IgD-negative memory B cell (primary cell): ENCODE data around the gene FOXP4. TPM values are rescaled to one million over a fixed set of nuclear protein-coding genes. Genes with fewer than 3 reads are reported as not detected.

Source experiments
- H3K27ac Mint-ChIP-seq, 3 donors: one replicate each; pipeline ENCODE4 v1.8.0; 2020 to 2022; ENCODE audit warnings: mild to moderate bottlenecking in 3 of 3, mixed read lengths in 3 of 3, moderate library complexity in 1 of 3
- H3K27me3 Mint-ChIP-seq: one replicate; pipeline ENCODE4 v1.8.0; 2021; ENCODE audit warnings: mixed read lengths
- H3K36me3 Mint-ChIP-seq: one replicate; pipeline ENCODE4 v1.8.0; 2020; ENCODE audit warnings: mild to moderate bottlenecking, mixed read lengths
- H3K4me1 Mint-ChIP-seq, 3 donors: one replicate each; pipeline ENCODE4 v1.8.0; 2020 to 2022; ENCODE audit warnings: mixed read lengths in 3 of 3, mild to moderate bottlenecking in 1 of 3
- H3K4me3 Mint-ChIP-seq, 4 donors: one replicate each; pipeline ENCODE4 v1.8.0; 2020 to 2022; ENCODE audit warnings: mild to moderate bottlenecking in 4 of 4, mixed read lengths in 4 of 4, moderate library complexity in 3 of 4
- H3K9me3 Mint-ChIP-seq, 3 donors: one replicate each; pipeline ENCODE4 v1.8.0; 2020 to 2021; ENCODE audit warnings: mixed read lengths in 3 of 3, mild to moderate bottlenecking in 1 of 3
- polyA plus RNA-seq: library from polyadenylated mRNA; unstranded; fragments of 300-500 nt; fragmentation: Illumina TruSeq; gene quantifications from one replicate; pipeline ENCODE4 v1.2.3, GENCODE V29; 2021

The FOXP4 gene
- polyA plus RNA-seq, 1 donor from 2014 or later, result 2.6 TPM

DNA sequence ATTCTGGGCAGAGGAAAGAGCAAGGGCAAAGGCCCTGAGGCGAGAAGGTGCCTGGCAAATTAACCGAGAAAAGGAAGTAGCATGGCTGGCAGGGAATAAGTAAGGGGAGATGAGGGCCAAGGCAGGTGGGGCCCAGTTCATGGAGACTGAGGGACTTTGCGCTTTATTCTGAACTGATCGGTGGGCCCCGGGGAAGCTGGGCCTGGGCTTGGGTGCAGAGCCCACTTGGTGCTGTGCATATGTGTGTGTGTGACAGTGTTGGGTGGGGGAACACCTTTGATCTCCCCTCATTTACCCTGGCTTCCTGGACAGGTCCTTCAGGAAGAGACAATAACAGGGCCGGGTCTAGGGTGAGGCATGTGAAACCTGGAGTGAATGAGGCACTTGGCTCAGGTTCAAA lies 89.2 kb downstream of the FOXP4 start:
- no peak overlapping the region for H3K27ac Mint-ChIP-seq
- no peak overlapping the region for H3K4me3 Mint-ChIP-seq
- no peaks in the 10 kb centered on the region for H3K9me3 Mint-ChIP-seq
- peaks cover 3 to 5% (median 4%) of the 10 kb centered on the region in 3 donors for H3K4me1 Mint-ChIP-seq
- peaks cover 56% of the 10 kb centered on the region for H3K27me3 Mint-ChIP-seq
- H3K36me3 Mint-ChIP-seq, result no peaks in the 10 kb centered on the region

- H3K4me3 Mint-ChIP-seq, result no peak overlapping the region
- no peak overlapping the region for H3K27ac Mint-ChIP-seq
- H3K27me3 Mint-ChIP-seq, result peaks cover 52% of the 10 kb centered on the region
- H3K9me3 Mint-ChIP-seq, result no peaks in the 10 kb centered on the region
- peaks cover 3 to 5% (median 4%) of the 10 kb centered on the region in 3 donors for H3K4me1 Mint-ChIP-seq
- H3K36me3 Mint-ChIP-seq, result no peaks in the 10 kb centered on the region
These were observed 90.6 kb downstream of the FOXP4 start for GRCh38 chr6:41636833-41637193.

DNA sequence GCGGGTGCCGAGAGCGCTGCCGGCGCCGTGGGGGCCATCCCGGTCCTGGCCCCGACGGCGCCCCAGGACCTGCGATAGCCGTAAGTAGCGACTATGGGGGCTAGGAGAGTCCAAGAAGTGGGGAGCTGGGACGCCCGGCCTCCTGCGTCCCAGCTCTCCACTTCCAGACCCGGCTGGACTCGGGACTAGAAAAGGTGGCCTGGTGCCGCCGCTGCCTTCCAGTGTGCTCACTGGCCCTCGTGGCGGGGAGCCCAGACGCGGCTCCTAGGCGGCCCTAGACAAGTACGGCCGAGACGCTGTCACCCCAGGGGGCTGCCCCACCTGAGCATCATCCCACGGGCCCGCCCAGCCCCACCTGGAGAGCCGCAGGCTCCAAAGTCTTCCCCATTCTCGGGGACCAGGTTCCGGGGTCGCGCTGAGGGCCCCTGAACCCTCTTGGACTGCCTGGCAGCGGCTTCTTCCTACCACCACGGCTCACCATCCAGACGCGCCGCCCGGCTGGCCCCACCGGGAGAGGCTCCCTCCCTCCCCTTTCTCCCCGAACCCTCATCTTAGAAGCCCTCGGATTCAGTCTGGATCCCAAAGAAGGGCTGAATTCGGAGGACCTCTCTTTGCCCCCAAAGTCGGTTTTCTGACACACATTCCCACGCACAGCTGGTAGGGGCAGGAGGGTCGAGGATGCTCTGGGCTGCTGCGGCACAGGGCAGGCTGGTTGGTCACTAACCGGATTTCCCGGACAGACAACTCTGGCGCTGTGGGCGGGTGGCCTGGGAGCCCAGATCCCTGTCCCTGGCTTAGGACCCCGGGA lies 91.2 kb downstream of the FOXP4 start:
- peaks cover 4 to 5% (median 4%) of the 10 kb centered on the region in 3 donors for H3K4me1 Mint-ChIP-seq
- H3K27me3 Mint-ChIP-seq, result peaks cover 51% of the 10 kb centered on the region
- H3K9me3 Mint-ChIP-seq, result no peaks in the 10 kb centered on the region
- H3K27ac Mint-ChIP-seq, result no peak overlapping the region
- peak overlapping the region in 3 of 4 donors; percentile 73 to 92 (median 84) for H3K4me3 Mint-ChIP-seq
- H3K36me3 Mint-ChIP-seq, result no peaks in the 10 kb centered on the region

- H3K27me3 Mint-ChIP-seq, result peaks cover 49% of the 10 kb centered on the region
- peak within 1 kb of the TSS in 3 of 4 donors; percentile 73 to 92 (median 84) for H3K4me3 Mint-ChIP-seq
- no peaks in the 10 kb centered on the region for H3K36me3 Mint-ChIP-seq
These were observed 92.1 kb downstream of the FOXP4 start, which contains the start of gene MDFI for GRCh38 chr6:41638002-41638934. TSS of gene MDFI (plus strand) at chr6:41638468. CDS start at chr6:41638750, 282 bp downstream.

GRCh38 chr6:41638935-41639808 lies 93.0 kb downstream of the FOXP4 start:
- peak overlapping the region in 2 of 4 donors; percentile 55 to 84 for H3K4me3 Mint-ChIP-seq
- peaks cover 4 to 6% (median 5%) of the 10 kb centered on the region in 3 donors for H3K4me1 Mint-ChIP-seq
- peaks cover 48% of the 10 kb centered on the region for H3K27me3 Mint-ChIP-seq

More at GRCh38 chr6:41638002-41638934, 92.1 kb downstream of the FOXP4 start, which contains the start of gene MDFI:
- Mint-ChIP-seq H3K4me1 (peaks cover 4 to 6% (median 5%) of the 10 kb centered on the region in 3 donors), H3K27ac (no peak within 1 kb of the TSS), H3K9me3 (no peaks in the 10 kb centered on the region)

DNA sequence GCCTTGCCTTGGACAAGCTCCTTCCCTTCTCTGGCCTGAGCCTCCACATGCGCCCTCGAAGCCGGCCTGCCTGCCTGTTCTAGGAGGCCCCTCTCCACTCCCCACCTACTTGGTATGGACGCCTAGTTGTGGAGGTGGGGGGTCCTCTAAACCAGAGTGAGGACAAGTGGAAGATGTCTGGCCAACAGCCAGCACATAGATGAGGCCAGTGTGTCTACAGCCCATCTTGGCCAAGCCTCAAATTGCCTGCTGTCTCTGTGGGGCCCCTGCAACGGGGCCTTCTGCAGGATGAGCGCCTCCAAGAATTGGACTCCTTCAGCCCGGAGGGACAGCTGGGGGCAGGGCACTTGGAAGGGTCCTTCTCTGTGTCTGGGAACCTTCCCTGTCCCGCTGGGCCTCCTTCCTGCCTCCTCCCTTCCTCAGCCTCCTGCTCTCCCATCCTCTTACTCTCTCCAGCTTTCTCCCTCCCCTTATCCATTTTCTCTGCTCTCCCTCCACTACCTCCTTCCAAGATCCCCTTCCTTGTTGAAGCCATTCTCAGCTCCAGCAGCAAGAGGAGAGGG lies 93.7 kb downstream of the FOXP4 start:
- Mint-ChIP-seq H3K9me3 (no peaks in the 10 kb centered on the region), H3K4me1 (peaks cover 4 to 6% (median 5%) of the 10 kb centered on the region in 3 donors), H3K36me3 (no peaks in the 10 kb centered on the region), H3K4me3 (peak overlapping the region in 2 of 4 donors; percentile 5 to 84), H3K27ac (no peak overlapping the region), H3K27me3 (peaks cover 44% of the 10 kb centered on the region)

More at GRCh38 chr6:41638935-41639808, 93.0 kb downstream of the FOXP4 start:
- Mint-ChIP-seq H3K36me3 (no peaks in the 10 kb centered on the region), H3K27ac (no peak overlapping the region), H3K9me3 (no peaks in the 10 kb centered on the region)

- no peaks in the 10 kb centered on the region for H3K36me3 Mint-ChIP-seq
- peak overlapping the region in 1 of 4 donors; percentile 68 for H3K4me3 Mint-ChIP-seq
- H3K9me3 Mint-ChIP-seq, result no peaks in the 10 kb centered on the region
- H3K4me1 Mint-ChIP-seq, result peaks cover 4 to 6% (median 5%) of the 10 kb centered on the region in 3 donors
- H3K27ac Mint-ChIP-seq, result no peak overlapping the region
- H3K27me3 Mint-ChIP-seq, result peaks cover 38% of the 10 kb centered on the region
These were observed 94.2 kb downstream of the FOXP4 start for GRCh38 chr6:41640426-41640825.

DNA sequence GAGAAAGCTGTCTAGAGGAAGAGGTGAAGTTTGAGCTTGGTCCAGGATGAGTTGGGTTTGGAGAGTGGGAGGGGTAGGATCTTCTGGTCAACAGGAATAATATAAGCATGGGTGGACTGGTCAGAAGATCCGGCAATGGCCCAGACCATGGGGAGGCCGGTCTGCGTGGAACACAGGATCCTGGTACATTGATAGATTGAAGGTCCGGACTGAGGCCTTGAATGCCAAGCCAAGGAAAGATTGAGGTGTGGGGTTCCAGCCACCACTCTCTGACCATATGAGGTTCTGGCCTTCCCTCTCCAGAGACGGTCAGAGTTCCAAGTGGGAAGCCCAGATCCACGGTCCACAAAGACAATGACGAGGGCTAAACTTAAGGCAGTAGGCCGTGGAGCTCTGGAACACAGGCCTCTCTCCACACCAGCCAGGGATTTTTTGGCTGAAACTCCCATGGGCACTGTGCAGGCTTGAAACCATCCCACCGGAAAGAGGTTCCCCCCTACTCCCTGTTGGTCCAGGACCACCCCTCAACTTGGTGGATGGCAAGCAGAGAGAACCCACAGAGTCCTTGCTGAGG lies 95.3 kb downstream of the FOXP4 start:
- Mint-ChIP-seq H3K9me3 (no peaks in the 10 kb centered on the region), H3K4me1 (peaks cover 3 to 6% (median 4%) of the 10 kb centered on the region in 3 donors), H3K36me3 (no peaks in the 10 kb centered on the region), H3K27ac (no peak overlapping the region), H3K4me3 (no peak overlapping the region), H3K27me3 (peaks cover 28% of the 10 kb centered on the region)

- Mint-ChIP-seq H3K9me3 (no peaks in the 10 kb centered on the region), H3K27ac (no peak overlapping the region), H3K4me3 (no peak overlapping the region), H3K27me3 (peaks cover 27% of the 10 kb centered on the region), H3K36me3 (no peaks in the 10 kb centered on the region), H3K4me1 (peaks cover 0 to 6% (median 4%) of the 10 kb centered on the region in 3 donors)
These were observed 96.1 kb downstream of the FOXP4 start for GRCh38 chr6:41642090-41642959.

DNA sequence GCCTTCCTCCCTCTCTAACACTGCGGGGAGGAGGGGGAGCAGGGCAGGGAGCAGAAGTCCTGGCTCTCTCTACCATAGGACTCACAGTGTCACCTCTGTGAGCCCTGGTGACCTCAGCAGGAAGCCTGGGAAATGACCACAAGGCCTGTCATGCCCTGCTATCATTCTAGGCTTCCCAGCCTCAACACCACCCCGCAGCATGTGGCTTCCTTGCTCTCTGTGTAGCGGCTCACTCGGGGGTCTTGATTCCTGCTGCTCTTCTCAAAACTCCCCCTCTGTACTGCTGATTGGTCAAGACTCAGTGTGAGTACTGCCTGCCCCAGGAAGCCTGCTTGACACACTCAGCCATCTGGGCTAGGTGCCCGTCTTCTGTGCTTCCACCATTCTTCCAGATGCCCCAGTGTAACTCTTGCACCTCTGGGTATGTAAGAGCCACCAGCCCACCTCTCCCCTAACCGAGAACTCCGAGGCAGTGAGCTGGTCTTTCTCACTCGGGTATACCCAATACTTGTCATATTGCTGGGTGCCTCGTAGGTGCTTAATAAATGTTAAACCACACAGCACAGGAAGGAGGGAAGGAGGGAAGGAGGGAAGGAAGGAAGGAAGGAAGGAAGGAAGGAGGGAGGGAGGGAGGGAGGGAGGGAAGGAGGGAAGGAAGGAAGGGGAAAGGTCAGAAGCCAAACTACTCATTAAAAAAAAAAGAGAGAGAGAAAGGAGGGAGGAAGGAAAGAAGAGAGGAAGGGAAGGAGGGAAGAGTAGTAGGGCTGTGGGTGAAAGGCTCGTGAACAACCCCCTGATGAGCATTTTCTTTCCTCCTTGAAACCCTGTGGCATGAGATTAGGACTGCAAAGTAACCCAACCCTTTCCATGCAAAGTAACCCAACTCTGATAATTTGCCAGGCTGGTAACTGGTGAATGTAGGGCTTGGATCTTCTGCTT lies 97.0 kb downstream of the FOXP4 start:
- H3K27me3 Mint-ChIP-seq, result peaks cover 22% of the 10 kb centered on the region
- H3K9me3 Mint-ChIP-seq, result no peaks in the 10 kb centered on the region
- no peak overlapping the region for H3K4me3 Mint-ChIP-seq
- H3K4me1 Mint-ChIP-seq, result peaks cover 0 to 2% (median 0%) of the 10 kb centered on the region in 3 donors
- H3K36me3 Mint-ChIP-seq, result no peaks in the 10 kb centered on the region
- peak overlapping the region in 1 of 3 donors; percentile 18 for H3K27ac Mint-ChIP-seq

GRCh38 chr6:41643899-41644269 lies 97.7 kb downstream of the FOXP4 start:
- Mint-ChIP-seq H3K4me1 (peaks cover 0 to 2% (median 0%) of the 10 kb centered on the region in 3 donors), H3K27me3 (peaks cover 20% of the 10 kb centered on the region), H3K4me3 (no peak overlapping the region), H3K36me3 (no peaks in the 10 kb centered on the region), H3K27ac (peak overlapping the region in 1 of 3 donors; percentile 18), H3K9me3 (no peaks in the 10 kb centered on the region)

DNA sequence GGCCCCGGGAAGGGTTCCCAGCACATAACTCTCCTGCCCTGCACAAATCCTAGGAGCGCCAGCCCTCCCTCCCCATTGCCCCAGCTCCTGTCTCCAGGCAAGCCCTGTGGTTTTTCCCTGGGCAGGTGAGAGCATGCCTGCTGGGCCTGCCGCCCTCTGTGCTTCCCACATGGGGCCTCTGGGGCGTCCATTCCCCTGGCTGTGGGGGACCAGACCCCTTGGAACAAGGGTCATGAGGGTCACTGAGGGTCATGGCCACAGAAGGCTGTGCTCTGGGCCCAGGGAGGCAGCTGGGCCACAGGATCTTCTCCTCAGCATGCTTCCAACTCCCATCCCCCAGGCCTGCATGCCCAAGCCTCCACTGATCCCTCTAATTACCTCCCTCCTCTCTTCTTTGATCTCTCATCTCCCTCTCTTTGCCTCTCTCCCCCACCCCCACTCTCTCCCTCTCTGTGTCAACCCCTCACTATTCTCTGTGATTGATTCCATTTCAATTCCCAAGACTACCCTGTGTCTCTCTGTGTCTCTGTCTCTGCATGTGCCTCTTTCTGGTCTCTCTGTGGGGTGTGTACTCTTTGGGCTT lies 98.2 kb downstream of the FOXP4 start:
- no peak overlapping the region for H3K27ac Mint-ChIP-seq
- H3K9me3 Mint-ChIP-seq, result no peaks in the 10 kb centered on the region
- peaks cover 0 to 2% (median 0%) of the 10 kb centered on the region in 3 donors for H3K4me1 Mint-ChIP-seq
- H3K27me3 Mint-ChIP-seq, result peaks cover 15% of the 10 kb centered on the region
- H3K4me3 Mint-ChIP-seq, result no peak overlapping the region
- no peaks in the 10 kb centered on the region for H3K36me3 Mint-ChIP-seq
